GM18508 (cell line): Measurements from ENCODE around the gene POLR2L.

ENCODE experiments used
- ATAC-seq: cut with Tn5 transposase; IDR thresholded peaks from one replicate; pipeline ENCODE4 v1.9.1; 2021; ENCODE audit warnings: moderate number of reproducible peaks; ENCODE audit not compliant: insufficient read depth, unreplicated experiment

POLR2L gene

DNA sequence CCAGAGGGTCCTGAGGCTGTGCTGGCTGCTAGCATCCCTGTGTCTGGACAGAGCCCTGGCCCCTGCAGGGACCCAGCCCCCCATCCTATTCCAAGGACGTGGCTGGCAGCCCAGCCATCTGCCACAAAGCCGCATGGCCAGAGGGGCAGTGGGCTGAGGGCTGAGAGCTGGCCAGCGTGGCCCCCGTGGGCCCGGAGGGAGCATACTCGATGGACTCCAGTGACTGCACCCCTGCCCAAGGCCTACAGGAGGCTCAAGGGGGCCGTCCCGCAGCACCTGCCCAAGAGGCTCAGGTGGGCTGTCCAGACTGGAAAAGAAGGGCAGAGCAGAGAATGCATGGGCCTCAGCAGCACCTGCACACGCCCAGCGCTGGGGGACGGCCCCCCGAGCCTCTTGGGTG is 13.5 kb upstream of the POLR2L start:
- ATAC-seq: no peak

DNA sequence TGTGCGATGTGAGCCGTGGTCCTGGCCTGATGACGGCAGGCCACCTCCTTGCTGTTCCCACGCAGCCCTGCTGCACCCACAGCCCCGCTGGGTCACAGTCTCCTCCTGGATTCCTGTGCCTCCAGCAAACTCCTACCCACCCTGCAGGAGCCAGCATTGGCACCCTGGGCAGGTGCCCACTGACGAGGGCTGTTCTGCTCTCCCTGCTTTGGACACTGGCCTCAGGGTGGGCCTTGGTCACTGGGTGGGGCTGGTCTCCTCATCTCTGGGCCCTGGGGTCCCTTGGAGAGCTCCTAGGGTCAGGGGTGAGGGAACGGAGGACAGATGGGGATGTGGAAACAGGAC is 13.0 kb upstream of the POLR2L start:
- no peak for ATAC-seq

DNA sequence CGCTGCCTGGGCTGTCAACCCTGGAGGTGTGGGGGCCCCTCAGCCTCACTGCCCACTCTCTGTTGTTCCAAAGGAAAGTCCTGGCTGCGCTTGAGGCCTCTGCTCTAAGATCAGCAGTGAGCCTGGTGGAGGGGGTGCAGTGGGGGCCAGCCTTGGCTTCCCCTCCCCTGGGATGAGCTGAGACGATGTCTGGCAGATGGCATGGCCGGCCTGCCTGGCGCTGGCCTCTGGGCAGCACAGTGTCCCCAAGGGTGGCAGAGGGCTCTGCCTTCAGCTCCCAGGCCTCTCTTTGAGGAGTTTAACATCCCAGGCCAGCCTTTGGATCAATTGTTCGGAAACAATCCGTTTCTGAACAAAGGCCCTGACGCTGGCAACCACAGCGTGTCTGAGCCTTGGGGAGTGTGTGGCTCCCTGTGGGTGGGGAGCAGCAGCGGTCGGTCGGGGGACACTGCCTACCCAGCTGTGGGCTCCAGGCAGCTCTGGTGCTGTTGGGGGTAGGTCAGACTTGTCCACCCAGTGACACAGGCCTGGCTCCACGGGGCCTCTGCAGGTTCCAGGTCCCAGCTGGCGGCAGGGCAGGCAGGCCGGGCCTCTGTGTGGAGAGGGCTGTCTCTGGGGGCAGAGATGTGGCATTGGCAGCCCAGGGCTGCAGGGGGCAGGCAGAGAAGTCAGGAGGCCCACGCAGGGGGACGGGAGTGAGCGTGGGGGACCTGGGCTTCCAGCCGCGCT is 12.4 kb upstream of the POLR2L start:
- no peak for ATAC-seq

DNA sequence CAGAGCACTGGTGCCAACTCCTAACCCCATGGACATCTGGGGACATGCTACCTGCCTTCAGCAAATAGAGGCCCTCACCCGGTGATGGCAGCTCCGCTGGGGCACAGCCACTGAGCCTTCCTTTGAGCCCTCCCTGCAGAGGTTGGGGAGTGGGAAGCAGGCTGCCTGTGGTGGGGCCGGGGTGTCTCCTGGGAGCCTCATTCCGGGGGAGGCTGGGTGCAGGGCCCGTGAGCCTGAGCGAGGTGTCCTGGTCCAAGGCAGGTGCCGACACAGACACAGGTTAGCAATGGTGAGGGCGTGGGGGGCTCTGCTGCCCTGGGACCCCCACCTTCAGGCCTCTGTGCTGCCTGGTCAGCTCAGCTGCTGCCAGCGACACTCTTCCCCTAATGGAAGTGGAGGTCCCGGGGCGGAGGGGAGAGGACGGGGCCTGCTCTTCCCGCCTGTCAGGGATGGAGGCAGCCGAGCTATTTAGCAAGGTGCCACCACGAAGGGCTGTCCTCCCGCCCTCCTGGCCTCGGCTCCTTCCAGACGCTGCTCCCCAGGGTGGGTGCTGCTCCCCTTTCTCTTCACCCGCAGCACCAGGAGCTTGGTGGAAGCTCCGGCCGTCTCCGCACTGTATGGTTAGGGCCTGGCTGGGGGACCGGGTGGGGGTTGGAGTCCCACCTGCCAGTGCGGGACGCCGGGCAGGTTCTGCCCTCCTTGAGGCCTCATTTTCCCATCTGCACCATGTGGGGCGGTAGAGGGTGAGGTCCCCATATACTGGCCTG is 11.5 kb upstream of the POLR2L start:
- ATAC-seq: no peak

DNA sequence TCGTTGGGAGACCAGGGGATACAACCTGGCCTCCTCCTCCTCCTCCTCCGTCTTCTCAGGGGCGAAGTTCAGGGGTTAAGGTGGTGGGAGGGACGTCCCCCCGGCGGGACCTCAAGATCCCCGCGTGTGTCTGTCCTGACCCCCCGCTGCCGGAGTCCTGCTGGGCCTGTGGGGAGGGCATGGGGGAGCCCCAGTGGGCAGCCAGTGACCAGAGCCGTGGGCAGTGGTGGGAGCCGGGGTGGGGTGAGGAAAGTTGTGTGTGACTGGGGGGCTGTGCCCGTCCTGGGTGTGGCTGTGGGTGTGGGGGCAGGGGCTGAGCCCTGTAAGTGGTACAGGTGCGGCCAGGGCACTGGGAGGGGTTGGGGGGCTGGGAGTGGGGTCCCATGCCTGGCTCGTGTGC is 10.4 kb upstream of the POLR2L start:
- no peak for ATAC-seq

DNA sequence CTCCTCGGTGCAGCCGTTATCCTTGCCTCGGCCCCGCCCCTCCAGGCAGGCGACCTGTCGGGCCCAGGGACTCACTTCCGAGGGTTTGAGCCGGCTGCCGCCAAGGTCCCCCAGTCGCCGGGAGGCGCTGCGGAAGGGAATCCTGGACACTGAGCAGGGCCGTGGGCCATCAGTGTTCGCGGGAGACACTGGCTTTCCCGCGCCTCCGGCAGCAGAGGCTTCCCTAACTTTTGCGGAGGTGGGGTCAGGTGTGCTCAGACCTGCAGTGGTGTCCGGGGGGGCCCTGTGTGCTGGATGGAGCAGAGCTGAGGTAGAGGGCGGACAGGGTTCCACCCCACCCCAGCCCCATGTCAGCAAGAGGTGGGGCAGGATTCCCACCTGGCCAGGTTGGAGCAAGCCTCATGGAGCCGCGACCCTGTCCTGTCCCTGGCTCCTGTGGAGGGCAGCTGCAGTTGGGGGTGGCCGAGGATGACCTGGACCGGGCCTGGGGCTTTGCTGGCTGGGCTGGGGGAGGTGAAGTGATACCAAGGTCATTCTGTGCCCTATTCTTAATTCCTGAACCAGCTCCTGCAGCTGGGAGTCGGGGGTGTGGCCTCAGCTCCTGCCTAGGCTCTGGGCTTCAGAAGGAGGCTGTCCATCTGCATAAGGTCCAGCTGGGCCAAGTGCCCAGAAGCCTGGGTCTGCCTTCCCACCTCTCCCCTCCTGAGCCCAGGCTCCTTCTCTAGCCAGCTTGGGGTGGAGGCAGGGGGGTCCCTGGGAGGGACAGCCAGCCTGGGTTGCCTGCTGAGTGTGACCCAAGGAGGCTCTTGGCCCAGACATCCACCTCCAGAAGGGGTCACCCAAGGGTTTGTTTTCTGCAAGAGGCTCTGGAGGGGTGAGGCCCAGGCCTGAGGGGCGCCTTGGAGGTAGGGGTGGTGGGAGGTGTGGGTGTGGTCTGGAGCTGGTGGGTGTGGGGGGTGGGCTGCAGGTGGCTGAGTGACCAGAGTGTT is 8.7 kb upstream of the POLR2L start:
- no peak for ATAC-seq

DNA sequence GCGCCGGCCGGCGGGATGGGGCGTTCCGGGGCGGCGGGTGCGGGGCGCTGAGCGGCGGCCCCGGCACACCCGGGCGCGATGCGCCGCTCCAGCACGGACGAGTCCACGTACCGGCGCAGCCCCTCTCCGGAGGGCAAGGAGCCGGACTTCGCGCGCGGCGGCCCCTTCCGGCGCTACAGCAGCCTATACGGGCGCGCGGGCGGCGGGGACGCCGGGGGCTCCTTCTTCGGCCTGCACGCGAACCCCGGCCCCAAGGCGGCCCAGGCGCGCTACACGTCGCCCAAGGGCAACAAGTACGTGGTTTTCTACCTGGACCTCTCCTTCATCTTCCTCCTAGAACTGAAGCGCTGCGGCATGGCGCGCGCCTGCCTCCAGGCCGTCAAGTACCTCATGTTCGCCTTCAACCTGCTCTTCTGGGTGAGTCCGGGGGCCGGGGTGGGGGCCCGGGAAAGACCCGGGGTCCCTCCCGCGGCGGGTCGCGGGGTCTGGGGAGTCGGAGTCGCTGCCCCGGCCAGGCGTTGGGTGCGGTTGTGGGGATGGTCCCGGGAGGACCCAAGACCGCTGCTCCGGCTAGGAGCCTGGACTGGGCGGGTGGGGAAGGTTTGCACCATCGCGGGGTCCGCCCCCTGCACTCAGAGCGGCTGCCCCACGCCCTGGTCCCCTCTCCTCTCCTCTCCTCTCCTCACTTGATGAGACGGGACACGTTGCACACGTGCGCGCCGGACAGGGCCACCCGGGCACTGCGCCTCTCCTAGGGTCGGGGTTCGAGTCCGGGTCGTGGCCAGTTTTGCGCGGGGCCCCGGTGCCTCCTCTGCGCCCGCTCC is 7.8 kb upstream of the POLR2L start:
- no peak for ATAC-seq

DNA sequence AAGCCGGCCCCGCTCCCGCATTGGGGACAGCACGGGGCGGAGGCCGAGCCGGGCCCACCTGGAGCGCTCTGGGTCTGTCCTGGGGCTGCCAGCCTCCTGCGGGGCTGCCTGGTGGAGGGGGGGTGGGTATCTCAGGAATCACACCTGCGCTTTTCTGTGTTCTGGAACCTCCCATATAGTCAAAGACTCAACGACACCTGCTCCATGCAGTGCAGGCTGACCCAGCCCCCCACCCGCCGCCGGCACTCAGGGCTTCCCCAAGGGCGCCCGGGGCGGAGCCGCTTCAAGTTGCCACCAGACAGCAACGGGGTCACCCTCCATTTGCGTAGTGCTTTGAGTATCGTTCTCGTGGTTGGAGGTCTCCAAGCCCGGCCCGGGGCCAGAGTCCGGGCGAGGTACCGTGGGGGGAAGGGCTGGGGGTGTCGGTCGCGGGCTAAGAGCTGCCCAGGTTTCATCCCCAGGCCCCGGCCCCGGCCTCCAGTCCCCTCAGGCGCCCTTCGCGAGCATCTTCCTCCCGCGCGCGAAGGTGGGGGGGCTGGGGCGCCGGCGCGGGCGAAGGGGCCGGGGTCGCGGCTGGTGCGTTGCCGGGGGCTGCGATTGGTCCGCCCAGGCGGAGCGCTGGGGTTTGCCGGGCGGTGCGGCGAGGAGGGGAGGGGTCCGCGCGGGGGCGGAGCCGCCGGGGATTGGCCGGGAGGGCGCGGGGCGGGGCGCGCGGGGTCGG is 6.9 kb upstream of the POLR2L start:
- no peak for ATAC-seq

DNA sequence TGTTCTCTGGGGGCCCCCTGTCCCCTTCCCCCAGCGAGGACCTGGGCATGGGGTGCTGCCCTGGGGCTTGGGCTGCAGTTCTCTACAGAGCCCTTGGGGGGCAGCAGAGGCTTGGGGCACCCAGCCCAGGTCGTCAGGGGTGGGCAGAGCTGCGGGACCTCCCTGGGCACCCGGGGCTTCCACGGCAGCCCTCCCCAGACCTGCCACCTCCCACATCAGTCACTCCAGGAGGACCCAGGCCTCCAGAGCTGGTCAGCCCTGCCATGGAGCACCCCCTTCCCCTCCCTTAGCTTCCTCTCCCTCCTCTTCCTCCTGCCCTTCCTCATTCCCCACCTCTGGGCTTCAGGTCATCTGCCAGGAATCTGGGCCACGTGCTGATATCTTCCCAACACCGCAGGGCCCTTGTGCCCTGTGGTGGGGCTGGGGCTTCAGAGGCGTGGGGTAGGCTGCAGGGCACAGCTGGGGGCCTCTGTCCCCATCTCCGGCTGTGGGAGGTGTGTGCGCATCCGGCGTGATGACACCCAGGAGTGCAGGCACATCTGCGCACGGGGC is 6.1 kb upstream of the POLR2L start:
- no peak for ATAC-seq

DNA sequence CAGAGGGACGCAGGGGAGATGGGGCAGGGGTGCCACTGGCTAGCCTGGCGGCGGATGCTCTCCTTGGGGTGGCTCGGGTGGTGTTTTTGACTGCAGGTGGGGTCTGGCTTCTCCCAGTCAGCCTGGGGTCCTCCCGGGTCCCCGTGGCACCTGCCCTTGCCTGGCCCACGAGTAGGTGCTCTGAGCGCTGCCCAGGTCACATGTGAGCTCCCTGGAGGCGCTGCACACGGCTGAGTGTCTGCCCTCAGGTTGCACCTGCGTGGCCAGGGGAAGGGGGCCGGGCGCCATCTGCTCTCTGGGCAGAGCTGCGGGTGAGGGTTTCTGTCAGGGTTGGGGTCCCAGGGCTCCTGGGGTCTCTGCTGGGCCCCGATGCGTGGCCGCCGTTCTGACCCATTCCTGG is 5.5 kb upstream of the POLR2L start:
- no peak for ATAC-seq

DNA sequence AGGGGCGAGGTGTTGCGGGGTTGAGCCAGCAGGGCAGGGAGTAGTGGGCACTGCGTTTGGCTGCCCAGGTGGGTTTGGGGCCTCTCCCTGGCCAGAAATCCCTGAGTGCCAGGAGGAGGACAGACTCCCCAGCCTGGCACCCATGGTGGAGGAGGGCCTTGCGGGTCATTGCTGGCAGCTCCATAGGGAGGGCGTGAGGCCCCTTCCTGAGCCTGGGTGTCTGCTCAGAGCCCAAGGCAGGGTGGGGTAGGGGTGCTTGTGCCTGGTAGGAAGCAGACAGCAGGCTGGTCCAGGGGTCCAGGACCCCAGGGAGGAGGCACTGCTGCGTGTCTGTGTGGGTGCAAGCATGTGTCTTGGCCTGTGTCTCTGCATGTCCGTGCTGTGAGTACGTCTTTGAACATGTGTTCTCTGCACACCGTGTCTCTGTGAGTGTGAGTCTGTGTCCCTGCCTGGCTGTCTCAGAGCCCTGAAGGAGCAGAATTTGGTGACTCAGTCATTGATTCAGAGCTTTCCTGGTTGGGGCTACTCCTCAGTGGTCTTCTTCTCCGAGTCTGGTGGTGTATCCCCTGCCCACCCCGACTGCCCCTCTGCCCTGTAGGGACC is 4.3 kb upstream of the POLR2L start:
- ATAC-seq: no peak

DNA sequence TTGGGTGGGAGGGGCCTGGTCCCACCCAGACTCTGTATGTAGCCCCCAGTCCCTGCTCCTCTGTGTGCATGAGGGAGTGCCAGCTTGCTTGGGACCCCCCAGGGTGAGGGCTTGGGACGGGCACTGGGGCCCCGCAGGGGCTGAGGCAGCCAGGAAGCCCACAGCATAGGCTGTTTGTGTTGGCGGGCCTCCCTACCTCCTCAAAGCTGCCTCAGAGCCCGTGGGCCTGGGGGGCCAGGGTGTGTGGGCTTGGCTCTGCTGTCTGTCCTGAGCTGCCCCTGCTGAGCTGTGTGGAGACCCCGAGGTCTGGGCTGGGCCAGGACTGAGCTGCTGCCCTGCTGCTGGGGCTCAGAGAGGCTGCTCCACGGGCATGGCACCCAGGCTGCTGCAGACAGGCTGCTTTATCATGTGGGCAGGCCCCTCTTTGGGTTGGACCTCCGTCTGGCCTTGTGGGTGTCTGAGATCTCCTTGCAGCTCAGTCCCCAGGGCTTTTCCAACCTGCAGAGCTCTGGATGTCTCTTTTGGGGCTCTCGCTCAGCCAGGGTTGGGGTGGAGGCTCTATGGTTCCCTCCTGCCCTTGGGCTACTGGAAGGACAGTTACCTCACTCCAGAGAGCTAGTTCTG is 3.7 kb upstream of the POLR2L start:
- ATAC-seq: no peak

DNA sequence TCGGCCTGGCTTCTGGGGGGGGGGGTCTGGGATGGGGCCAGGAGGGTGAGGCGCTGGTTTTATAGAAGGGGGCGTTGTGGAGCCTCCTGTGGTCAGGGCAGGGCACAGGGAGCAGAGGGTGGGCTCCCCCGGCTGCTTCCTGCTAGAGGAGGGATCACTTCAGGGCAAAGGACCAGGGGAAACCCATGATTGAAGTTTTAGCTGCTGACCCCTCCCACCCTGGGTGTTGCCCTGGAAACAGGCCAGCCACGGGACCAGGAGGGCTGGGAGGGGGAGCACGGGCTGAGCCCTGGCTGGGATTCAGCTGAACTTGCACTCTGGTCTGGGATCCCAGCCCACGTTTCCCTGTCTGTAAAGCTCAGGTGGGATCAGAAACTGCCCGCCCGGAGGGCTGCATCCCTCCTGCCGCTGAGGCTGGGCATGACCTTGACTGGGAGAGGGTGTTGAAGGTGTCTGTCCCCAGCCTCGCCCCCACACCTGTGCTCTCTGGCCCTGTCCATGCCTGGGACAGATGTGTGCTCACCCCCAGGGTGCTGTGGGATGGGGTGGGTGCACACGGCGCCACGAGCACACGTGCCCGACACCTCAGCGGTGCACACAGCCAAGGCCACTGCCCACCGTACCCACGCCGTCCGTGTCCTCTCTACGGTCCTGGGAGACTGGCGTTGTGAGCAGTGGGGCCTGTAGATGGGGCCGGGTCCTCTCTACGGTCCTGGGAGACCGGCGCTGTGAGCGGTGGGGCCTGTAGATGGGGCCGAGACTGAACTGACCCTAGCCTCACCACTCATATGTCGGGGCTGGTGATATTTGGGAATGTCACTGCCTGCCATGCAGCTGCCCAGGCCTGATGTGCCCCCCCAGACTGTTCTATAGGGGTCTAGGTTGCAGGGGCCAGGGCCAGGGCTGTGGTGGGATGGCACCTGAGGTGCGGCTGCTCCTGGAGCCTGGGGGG is 2.6 kb upstream of the POLR2L start:
- no peak for ATAC-seq

DNA sequence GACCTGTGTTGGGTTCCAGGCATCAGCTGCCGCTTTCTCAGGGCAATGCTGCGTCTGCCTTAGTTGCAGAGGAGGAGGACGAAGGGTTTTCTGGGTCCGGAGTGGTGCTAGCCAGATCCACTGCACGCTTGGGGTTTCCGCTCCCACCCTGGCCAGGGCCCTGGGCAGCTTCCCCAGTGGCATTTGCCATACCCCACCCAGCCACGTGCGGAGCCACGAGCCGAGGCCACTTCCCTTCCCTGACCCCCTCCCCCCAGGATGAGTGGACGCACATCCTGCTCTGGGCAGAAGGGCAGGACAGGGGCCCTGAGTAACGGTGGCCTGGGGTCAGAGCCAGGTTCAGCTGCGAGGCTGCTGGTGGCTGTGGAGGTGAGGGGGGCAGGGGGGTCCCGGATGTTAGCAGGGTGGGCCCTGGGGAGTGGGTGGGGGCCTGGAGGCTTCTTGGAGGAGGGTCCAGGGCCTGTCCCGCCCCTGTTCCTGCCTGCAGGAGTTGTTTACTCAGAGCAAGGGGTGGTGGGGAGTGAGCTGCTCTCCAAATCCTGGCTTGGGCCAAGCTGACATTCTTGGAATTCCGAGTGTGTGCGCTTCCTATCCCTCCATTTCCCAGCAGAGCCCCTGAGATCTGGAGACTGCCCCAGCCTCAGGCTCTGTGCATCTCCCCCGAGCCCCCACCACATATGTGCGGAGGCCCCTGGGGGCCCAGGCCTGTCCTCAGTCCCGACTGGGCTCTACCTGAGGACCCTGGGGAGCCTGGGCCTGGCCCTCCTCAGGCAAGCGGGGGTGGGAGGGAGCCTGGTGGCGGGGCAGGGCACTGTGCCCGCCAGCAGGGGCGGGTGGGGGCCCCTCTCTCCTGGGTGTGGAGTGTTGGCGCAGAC is 1.7 kb upstream of the POLR2L start:
- no peak for ATAC-seq

DNA sequence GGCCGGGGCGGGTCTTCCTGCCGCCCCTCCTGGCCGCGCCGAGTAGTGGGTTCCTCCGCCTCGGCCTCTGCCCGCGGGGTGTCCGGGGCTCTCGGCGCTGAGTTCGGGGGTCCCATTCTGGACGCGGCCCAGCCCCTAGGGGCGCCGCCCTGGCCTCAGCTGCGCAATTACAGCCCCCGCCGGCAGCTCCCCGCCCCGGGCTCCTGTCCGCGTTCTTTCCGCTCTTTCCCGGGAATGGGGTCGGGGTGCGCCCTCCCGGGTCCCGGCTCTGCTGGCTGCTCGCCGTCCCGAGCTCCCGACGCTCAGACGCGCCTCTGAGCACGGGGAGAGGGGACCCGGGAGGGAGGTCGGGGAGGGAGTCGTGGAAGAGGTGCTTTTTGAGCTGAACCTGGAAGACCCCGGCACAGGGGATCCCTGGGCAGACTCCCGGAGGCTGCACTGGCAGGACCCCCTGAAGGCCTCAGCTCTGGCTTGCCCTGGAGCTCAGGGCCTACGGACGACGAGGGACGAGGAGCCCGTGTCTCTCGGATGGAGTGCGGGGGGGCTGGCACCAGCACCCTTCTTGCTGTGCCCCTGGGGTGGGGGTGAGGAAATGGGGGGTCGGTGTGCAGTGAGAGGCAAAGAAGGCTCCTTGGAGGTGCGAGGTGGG is 881 bp upstream of the POLR2L start:
- ATAC-seq: no peak

DNA sequence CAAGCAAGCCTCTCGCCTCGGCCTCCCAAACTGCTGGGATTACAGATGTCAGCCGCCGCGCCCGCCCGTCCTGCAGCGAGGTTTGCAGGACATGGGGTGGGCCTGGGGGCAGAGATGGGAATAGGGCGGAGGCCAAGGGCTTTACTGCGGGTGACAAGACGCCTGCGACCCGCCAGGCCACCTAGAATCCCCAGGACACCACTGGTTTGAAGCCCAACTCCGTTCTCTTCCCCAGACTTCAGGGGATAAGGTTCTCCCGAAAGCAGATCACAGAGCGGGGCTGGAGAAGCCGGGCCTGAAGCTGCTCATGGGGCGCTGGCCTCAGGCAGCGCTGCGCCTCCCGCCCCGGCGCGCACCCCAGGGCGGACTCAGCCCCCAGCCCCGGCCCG is 354 bp downstream of the POLR2L start:
- ATAC-seq: no peak
